SU-DHL-6 (cell line): Measurements from ENCODE around the gene RTN4.
A peak's percentile ranks its signal among the peaks of the same experiment; 100 is the strongest.
"Not testable (repeated sequence)": the region's sequence is repeated elsewhere in the genome, so short reads cannot be mapped to it uniquely, and the experiment has no call there.

Experiments used
- H2AFZ ChIP-seq: fragments of 200-600 bp; sonication (generic); 2 replicates; pipeline ENCODE4 v1.6.1; 2014; ENCODE audit warnings: low read depth, mild to moderate bottlenecking, moderate library complexity, mixed read lengths, antibody characterized with exemption, low read length; ENCODE audit not compliant: severe bottlenecking
- H3F3A ChIP-seq: fragments of 200-600 bp; shearing (Covaris generic); 2 replicates; pipeline ENCODE4 v1.6.0; 2016; ENCODE audit warnings: antibody characterized with exemption, mild to moderate bottlenecking; ENCODE audit not compliant: insufficient read depth
- H3K27ac ChIP-seq: fragments of 200-600 bp; sonication (generic); 2 replicates; pipeline ENCODE4 v1.5.1; 2016; ENCODE audit warnings: low read depth, mild to moderate bottlenecking, low read length, moderate library complexity, mixed read lengths
- H3K27me3 ChIP-seq: fragments of 200-600 bp; sonication (generic), shearing (Covaris generic); 2 replicates; pipeline ENCODE4 v1.6.0; 2014; ENCODE audit warnings: mild to moderate bottlenecking, low read length
- H3K36me3 ChIP-seq: fragments of 200-600 bp; sonication (generic); 2 replicates; pipeline ENCODE4 v1.6.1; 2014; ENCODE audit warnings: mild to moderate bottlenecking, low read length, mixed read lengths
- H3K4me2 ChIP-seq: fragments of 300-600, 200-600 bp; shearing (Covaris generic), sonication (generic); 2 replicates; pipeline ENCODE4 v1.6.0; 2014; ENCODE audit warnings: low read length, low read depth, mild to moderate bottlenecking; ENCODE audit not compliant: poor library complexity, severe bottlenecking
- H3K4me3 ChIP-seq: fragments of 200-600 bp; sonication (generic); 2 replicates; pipeline ENCODE4 v1.5.1; 2014; ENCODE audit warnings: antibody characterized with exemption, low read length, mild to moderate bottlenecking, mixed read lengths; ENCODE audit not compliant: insufficient read depth, poor library complexity, severe bottlenecking
- H3K79me2 ChIP-seq: fragments of 200-600 bp; sonication (generic); 2 replicates; pipeline ENCODE4 v1.6.1; 2014; ENCODE audit warnings: mild to moderate bottlenecking, low read length, moderate library complexity; ENCODE audit not compliant: insufficient read depth
- H3K9ac ChIP-seq: fragments of 200-600 bp; sonication (generic); 2 replicates; pipeline ENCODE4 v1.7.0; 2014; ENCODE audit warnings: mild to moderate bottlenecking, low read length
- H3K9me2 ChIP-seq: fragments of 200-600 bp; sonication (generic); replicated peaks from 2 replicates; pipeline ENCODE4 v1.6.1; 2014; ENCODE audit warnings: low read length; ENCODE audit not compliant: insufficient read depth
- H3K9me3 ChIP-seq: fragments of 200-600 bp; sonication (generic); 2 replicates; pipeline ENCODE4 v1.6.1; 2014; ENCODE audit warnings: low read length, mixed read lengths; ENCODE audit not compliant: insufficient read depth
- H4K20me1 ChIP-seq: fragments of 200-600 bp; sonication (generic); 2 replicates; pipeline ENCODE4 v1.6.1; 2014; ENCODE audit warnings: low read depth, mild to moderate bottlenecking, antibody characterized with exemption, low read length, moderate library complexity, mixed read lengths
- CTCF ChIP-seq: fragments of 200-600 bp; sonication (generic); IDR thresholded peaks from one replicate; pipeline ENCODE4 v1.5.1; 2017; ENCODE audit warnings: antibody characterized with exemption, mild to moderate bottlenecking, low read length, moderate library complexity; ENCODE audit not compliant: insufficient read depth, poor library complexity, severe bottlenecking
- EZH2phosphoT487 ChIP-seq: fragments of 200-600 bp; sonication (generic), shearing (Covaris generic); conservative IDR thresholded peaks from 2 replicates; pipeline ENCODE4 v1.6.1; 2018; ENCODE audit warnings: mild to moderate bottlenecking, antibody characterized with exemption, low read length, moderate library complexity, mixed read lengths

Gene RTN4

GRCh38 chr2:55057474-55057873 is 7.2 kb upstream of the RTN4 start:
- Histone ChIP-seq H3K27me3 (no peaks in the 10 kb centered on the region), H3F3A (peaks cover 22% of the 10 kb centered on the region), H3K27ac (no peak overlapping the region), H3K4me3 (no peak overlapping the region), H3K9ac (no peak overlapping the region), H3K79me2 (no peaks in the 10 kb centered on the region), H3K9me2 (no peaks in the 10 kb centered on the region), H3K4me2 (no peak overlapping the region), H4K20me1 (no peaks in the 10 kb centered on the region), H3K36me3 (no peaks in the 10 kb centered on the region), H2AFZ (no peak overlapping the region), H3K9me3 (no peaks in the 10 kb centered on the region)
- TF ChIP-seq CTCF, result no peak
- no peak for TF ChIP-seq EZH2phosphoT487

- Histone ChIP-seq H3F3A (peaks cover 34% of the 10 kb centered on the region), H3K36me3 (no peaks in the 10 kb centered on the region), H3K4me2 (no peak overlapping the region), H3K27ac (no peak overlapping the region), H3K9me3 (no peaks in the 10 kb centered on the region), H3K9me2 (no peaks in the 10 kb centered on the region), H3K4me3 (no peak overlapping the region), H4K20me1 (no peaks in the 10 kb centered on the region), H3K9ac (no peak overlapping the region), H2AFZ (no peak overlapping the region), H3K27me3 (no peaks in the 10 kb centered on the region), H3K79me2 (no peaks in the 10 kb centered on the region)
- TF ChIP-seq EZH2phosphoT487 (no peak), CTCF (no peak)
These were observed 5.8 kb upstream of the RTN4 start for GRCh38 chr2:55056024-55056521.

- no peak overlapping the region for H2AFZ ChIP-seq
- H3K4me2 ChIP-seq, result peak overlapping the region; percentile 46
- H3F3A ChIP-seq, result peaks cover 40% of the 10 kb centered on the region
- H3K36me3 ChIP-seq, result no peaks in the 10 kb centered on the region
- peaks cover 1% of the 10 kb centered on the region for H3K79me2 ChIP-seq
- H3K9me2 ChIP-seq, result no peaks in the 10 kb centered on the region
- TF ChIP-seq CTCF (no peak), EZH2phosphoT487 (no peak)
- peak overlapping the region; percentile 53 for H3K27ac ChIP-seq
- H3K27me3 ChIP-seq, result no peaks in the 10 kb centered on the region
- H3K9me3 ChIP-seq, result no peaks in the 10 kb centered on the region
- H3K4me3 ChIP-seq, result no peak overlapping the region
- peak overlapping the region; percentile 3; the same call in 1 of the 2 replicates for H3K9ac ChIP-seq
- no peaks in the 10 kb centered on the region for H4K20me1 ChIP-seq
These were observed 4.0 kb upstream of the RTN4 start for GRCh38 chr2:55054106-55054875.

GRCh38 chr2:55053225-55053624 is 3.0 kb upstream of the RTN4 start:
- not testable (repeated sequence) for H3K9me2 ChIP-seq, H4K20me1 ChIP-seq, H3K36me3 ChIP-seq, H3K27me3 ChIP-seq, H3K9me3 ChIP-seq, H3K4me3 ChIP-seq, H3K9ac ChIP-seq, H2AFZ ChIP-seq
- Histone ChIP-seq H3K4me2 (peak overlapping the region; percentile 96), H3K27ac (peak overlapping the region; percentile 69; the same call in 1 of the 2 replicates), H3K79me2 (peaks cover 12% of the 10 kb centered on the region), H3F3A (peaks cover 40% of the 10 kb centered on the region)
